DMS79 (cell line): ENCODE measurements around the gene ANKRD52.
A peak's percentile ranks its signal among the peaks of the same experiment; 100 is the strongest.
"Not testable (repeated sequence)": the region's sequence is repeated elsewhere in the genome, so short reads cannot be mapped to it uniquely, and the experiment has no call there.

ENCODE experiments used
- DNase-seq: peaks from one replicate; lab custom pipeline; 2025; lab: John Stamatoyannopoulos, UW

ANKRD52 gene

GRCh38 chr12:56258068-56258819 is at the start of gene ANKRD52:
ANKRD52 (minus strand) TSS chr12:56258384; CDS start chr12:56258269, 115 bp downstream.
- peak; percentile 5 for DNase-seq

DNA sequence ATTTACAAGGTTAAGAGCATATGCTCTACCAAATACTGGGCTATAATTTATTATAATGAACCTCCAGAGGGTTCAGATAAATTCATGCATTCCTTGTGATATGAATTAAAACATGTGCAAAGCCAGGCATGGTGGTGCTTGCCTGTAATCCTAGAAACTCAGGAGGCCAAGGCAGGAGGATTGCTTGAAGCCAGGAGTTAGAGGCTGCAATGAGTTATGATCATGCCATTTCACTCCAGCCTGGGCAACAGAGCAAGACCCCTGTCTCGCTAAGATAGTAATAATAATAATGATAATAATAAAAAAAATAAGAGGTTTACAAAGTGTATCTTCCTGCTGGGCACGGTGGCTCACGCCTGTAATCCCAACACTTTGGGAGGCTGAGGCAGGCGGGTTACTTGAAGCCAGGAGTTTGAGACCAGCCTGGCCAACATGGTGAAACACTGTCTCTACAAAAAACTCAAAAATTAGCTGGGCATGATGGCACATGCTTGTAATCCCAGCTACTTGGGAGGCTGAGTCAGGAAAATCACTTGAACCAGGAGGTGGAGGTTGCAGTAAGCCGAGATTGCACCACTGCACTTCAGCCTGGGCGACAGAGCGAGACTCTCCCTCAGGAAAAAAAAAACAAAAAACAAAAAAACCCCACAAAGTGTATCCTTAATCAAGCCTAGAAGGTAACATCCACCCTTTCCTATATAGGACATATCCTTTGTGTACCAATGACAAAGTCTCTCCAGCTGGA is 49.2 kb upstream of the ANKRD52 start:
- DNase-seq, result no peak

DNA sequence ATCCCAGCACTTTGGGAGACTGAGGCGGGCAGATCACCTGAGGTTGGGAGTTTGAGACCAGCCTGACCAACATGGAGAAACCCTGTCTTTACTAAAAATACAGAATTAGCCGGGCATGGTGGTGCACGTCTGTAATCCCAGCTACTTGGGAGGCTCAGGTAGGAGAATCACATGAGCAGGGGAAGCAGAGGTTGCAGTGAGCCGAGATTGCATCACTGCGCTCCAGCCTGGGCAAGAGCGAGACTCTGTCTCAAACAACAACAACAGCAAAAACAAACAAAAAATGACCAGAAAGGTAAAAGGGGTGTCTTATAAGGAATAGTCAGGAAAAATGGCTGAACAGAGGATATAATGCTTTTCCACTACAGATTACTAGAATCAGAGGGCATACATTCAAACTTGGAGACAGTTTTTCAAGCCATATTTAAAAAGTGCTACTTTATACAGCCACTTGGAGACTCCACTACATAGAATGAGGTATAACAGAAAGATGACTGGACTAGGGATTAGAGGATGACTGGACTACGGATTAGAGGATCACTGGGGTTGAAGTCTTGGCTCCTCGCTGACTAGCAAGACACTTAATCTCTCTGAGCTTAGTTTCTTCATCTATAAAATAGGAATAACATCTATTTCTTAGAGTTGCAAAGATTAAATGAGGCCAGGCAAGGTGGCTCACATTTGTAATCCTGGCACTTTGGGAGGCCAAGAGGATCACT is 46.8 kb upstream of the ANKRD52 start:
- DNase-seq, result no peak

- no peak for DNase-seq
Observed at GRCh38 chr12:56304276-56304675, 46.1 kb upstream of the ANKRD52 start.

- DNase-seq, result no peak
Observed at GRCh38 chr12:56300644-56301464, 42.7 kb upstream of the ANKRD52 start.

- DNase-seq, result peak; percentile 88
Observed at GRCh38 chr12:56299853-56300643, 41.9 kb upstream of the ANKRD52 start, which contains the start of gene CS. CS (minus strand) TSS chr12:56300330; CDS start chr12:56300201, 129 bp downstream.

DNA sequence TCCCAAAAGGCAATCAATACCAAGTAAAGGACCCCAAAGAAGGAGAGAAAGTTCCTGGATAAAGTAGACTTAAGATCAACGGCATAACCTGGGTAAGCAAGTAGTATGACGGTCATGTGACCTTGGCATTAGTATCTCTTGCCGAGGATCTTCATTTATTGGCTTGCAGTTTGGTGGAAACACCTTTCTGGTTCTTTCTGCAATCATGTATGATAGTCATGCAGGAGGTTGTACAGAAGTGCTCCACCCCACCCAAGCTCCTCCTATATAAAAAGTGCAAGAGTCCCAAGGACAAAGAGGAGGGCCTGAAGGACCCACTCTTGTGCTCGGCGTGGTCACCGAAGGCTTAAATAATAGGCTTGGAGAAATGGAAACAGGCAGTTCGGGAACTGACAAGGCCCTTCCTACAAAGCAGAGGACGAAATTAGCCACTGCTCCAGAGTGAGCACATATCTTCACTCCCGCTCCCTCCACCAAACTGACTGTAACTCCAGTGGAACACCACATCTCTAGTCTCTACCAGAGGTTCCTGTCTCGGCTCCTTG is 41.2 kb upstream of the ANKRD52 start:
- no peak for DNase-seq

- DNase-seq, result no peak
Observed at GRCh38 chr12:56298828-56299227, 40.6 kb upstream of the ANKRD52 start.

DNA sequence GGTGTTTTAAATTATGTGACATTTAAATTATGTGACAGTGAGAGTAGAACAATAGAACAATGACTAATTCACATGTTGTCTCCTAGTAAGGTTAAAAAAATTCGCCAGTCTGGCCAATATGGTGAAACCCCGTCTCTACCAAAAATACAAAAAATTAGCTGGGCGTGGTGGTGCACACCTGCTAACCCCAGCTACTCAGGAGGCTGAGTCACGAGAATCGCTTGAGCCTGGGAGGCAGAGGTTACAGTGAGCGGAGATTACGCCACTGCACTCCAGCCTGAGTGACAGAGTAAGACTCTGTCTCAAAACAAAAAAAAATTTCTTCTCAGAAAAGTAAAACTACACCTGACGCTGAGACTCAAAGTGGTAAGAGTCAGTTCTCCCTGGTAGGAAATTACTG is 39.2 kb upstream of the ANKRD52 start:
- DNase-seq, result no peak

GRCh38 chr12:56296295-56296694 is 38.1 kb upstream of the ANKRD52 start:
- DNase-seq, result no peak

DNA sequence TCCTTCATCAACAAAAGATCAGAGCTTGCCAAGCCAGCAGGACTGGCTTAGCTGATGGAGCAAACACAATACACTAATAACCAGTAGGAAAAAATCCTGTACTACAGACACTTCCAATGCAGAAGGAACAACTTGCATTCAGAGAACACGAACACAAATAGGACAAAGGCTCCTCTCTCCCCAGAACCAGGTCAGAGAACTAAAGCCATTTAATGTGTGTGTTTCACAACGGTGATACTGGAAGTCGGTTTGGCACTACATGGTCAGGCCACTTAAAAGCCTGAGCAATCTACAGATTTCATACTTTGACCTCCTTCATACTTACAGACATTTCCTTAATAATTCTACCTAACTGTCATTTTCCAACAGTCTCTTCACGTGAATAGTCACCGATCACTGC is 35.6 kb upstream of the ANKRD52 start:
- no peak for DNase-seq

GRCh38 chr12:56288705-56289387 is 30.7 kb upstream of the ANKRD52 start:
- DNase-seq, result no peak

- DNase-seq, result no peak
Observed at GRCh38 chr12:56286044-56286830, 28.1 kb upstream of the ANKRD52 start.

GRCh38 chr12:56284263-56284662 is 26.1 kb upstream of the ANKRD52 start:
- not testable (repeated sequence) for DNase-seq

DNA sequence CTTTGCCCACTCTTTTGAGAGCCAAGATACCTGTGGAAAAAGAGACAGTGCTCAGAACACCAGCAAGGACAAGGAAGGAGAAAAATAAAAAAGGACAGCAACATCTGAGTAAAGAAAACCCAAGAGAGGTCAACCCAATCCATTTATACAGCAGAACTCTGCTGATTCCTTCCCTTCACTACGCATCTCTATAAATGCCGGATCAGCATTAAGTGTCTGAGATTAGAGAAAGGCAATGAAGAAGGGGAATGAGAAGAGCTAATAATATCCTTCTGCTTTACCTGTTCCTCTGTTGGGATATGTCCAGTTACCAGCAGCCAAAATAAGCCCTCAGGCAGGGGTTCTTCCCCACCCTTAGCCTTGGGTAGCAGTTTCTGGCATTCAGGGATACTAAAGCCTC is 24.4 kb upstream of the ANKRD52 start:
- no peak for DNase-seq

GRCh38 chr12:56282030-56282429 is 23.8 kb upstream of the ANKRD52 start:
- no peak for DNase-seq

- DNase-seq, result no peak
Observed at GRCh38 chr12:56280849-56281248, 22.7 kb upstream of the ANKRD52 start.

GRCh38 chr12:56278905-56279304 is 20.7 kb upstream of the ANKRD52 start:
- no peak for DNase-seq

DNA sequence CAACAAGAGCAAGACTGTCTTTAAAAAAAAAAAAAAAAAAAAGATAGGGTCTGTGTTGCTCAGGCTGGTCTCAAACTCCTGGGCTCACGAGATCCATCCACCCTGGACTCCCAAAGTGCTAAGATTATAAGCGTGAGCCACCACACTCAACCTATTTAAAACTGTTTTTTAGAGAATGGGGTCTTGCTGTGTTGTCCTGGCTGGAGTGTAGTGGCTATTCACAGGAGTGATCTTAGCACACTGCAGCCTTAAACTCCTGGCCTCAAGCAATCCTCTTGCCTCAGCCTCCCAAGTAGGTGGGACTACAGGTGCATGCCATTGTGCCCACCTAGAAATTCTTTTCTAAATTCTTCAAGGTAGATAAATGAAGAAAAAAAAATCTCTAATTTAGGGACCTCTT is 16.1 kb upstream of the ANKRD52 start:
- DNase-seq, result no peak
